IPS-11a (cell line): Measurements from ENCODE around the gene PRDX3.

ENCODE experiments used
- H3K4me3 ChIP-seq: one replicate; pipeline ENCODE4 v1.5.1; 2013; ENCODE audit warnings: low read depth, low read length, control low read depth

The PRDX3 gene

GRCh38 chr10:119131512-119132240, 46.9 kb downstream of the PRDX3 start:
- H3K4me3 ChIP-seq, result no peak overlapping the region

- H3K4me3 ChIP-seq, result no peak overlapping the region
Measured at GRCh38 chr10:119129721-119130120, 48.9 kb downstream of the PRDX3 start.

- no peak overlapping the region for H3K4me3 ChIP-seq
Measured at GRCh38 chr10:119125942-119126341, 52.7 kb downstream of the PRDX3 start.

- H3K4me3 ChIP-seq, result no peak overlapping the region
Measured at GRCh38 chr10:119120875-119121274, 57.7 kb downstream of the PRDX3 start.

- no peak overlapping the region for H3K4me3 ChIP-seq
Measured at GRCh38 chr10:119120413-119120867, 58.2 kb downstream of the PRDX3 start.

GRCh38 chr10:119119400-119119799, 59.2 kb downstream of the PRDX3 start:
- H3K4me3 ChIP-seq, result no peak overlapping the region

- no peak overlapping the region for H3K4me3 ChIP-seq
Measured at GRCh38 chr10:119118231-119118630, 60.4 kb downstream of the PRDX3 start.
